Measurements from ENCODE around the gene LIPM.

Gene LIPM

GRCh38 chr10:88854684-88855083 lies 52.2 kb downstream of the LIPM start:
- Histone ChIP-seq H3K27ac (ENCODE audit: low read length) (no peak overlapping the region), H3K4me3 (ENCODE audit: low read depth in 1 of 2, low read length in 2 of 2) (no peak overlapping the region), H3K4me1 (ENCODE audit: insufficient read depth, low read length) (no peaks in the 10 kb centered on the region), H3K27me3 (ENCODE audit: insufficient read depth, low read length, poor library complexity) (no peaks in the 10 kb centered on the region), H3K36me3 (ENCODE audit: insufficient read depth, low read length) (no peaks in the 10 kb centered on the region), H3K4me2 (ENCODE audit: insufficient read depth, low read length) (no peak overlapping the region), H2AFZ (ENCODE audit: low read depth, low read length) (no peak overlapping the region), H4K20me1 (ENCODE audit: insufficient read depth, low read length) (no peaks in the 10 kb centered on the region), H3K9ac (ENCODE audit: low read depth, low read length) (no peak overlapping the region), H3K9me3 (ENCODE audit: insufficient read depth, low read length, severe bottlenecking) (no peaks in the 10 kb centered on the region), H3K79me2 (ENCODE audit: insufficient read depth, low read length) (no peaks in the 10 kb centered on the region)
- DNase-seq (no peak), ATAC-seq (ENCODE audit: insufficient read depth, low read depth) (no peak)
- no peak for TF ChIP-seq EZH2 (IDR thresholded peaks at IDR 0.05; ENCODE audit: borderline replicate concordance, low read depth, low read length, severe bottlenecking)
- no peak for TF ChIP-seq CTCF (IDR thresholded peaks at IDR 0.05; ENCODE audit: borderline replicate concordance, extremely low read depth, low read length, poor library complexity, severe bottlenecking)

GRCh38 chr10:88857831-88858230 lies 55.3 kb downstream of the LIPM start:
- H3K4me2 ChIP-seq (ENCODE audit: insufficient read depth, low read length), result no peak overlapping the region
- no peaks in the 10 kb centered on the region for H3K36me3 ChIP-seq (ENCODE audit: insufficient read depth, low read length)
- TF ChIP-seq CTCF (IDR thresholded peaks at IDR 0.05; ENCODE audit: borderline replicate concordance, extremely low read depth, low read length, poor library complexity, severe bottlenecking) (no peak), EZH2 (IDR thresholded peaks at IDR 0.05; ENCODE audit: borderline replicate concordance, low read depth, low read length, severe bottlenecking) (no peak)
- H3K4me1 ChIP-seq (ENCODE audit: insufficient read depth, low read length), result no peaks in the 10 kb centered on the region
- H3K79me2 ChIP-seq (ENCODE audit: insufficient read depth, low read length), result no peaks in the 10 kb centered on the region
- no peaks in the 10 kb centered on the region for H3K9me3 ChIP-seq (ENCODE audit: insufficient read depth, low read length, severe bottlenecking)
- H3K27ac ChIP-seq (ENCODE audit: low read length), result no peak overlapping the region
- H3K9ac ChIP-seq (ENCODE audit: low read depth, low read length), result no peak overlapping the region
- H3K4me3 ChIP-seq (ENCODE audit: low read depth in 1 of 2, low read length in 2 of 2), result no peak overlapping the region
- H3K27me3 ChIP-seq (ENCODE audit: insufficient read depth, low read length, poor library complexity), result no peaks in the 10 kb centered on the region
- no peak overlapping the region for H2AFZ ChIP-seq (ENCODE audit: low read depth, low read length)
- no peaks in the 10 kb centered on the region for H4K20me1 ChIP-seq (ENCODE audit: insufficient read depth, low read length)
- no peak for ATAC-seq (ENCODE audit: insufficient read depth, low read depth)
- DNase-seq, result no peak

GRCh38 chr10:88858491-88858890 lies 56.0 kb downstream of the LIPM start:
- Histone ChIP-seq H3K9ac (ENCODE audit: low read depth, low read length) (no peak overlapping the region), H3K36me3 (ENCODE audit: insufficient read depth, low read length) (no peaks in the 10 kb centered on the region), H3K27ac (ENCODE audit: low read length) (no peak overlapping the region), H3K4me2 (ENCODE audit: insufficient read depth, low read length) (no peak overlapping the region), H4K20me1 (ENCODE audit: insufficient read depth, low read length) (no peaks in the 10 kb centered on the region), H3K27me3 (ENCODE audit: insufficient read depth, low read length, poor library complexity) (no peaks in the 10 kb centered on the region), H3K4me3 (ENCODE audit: low read depth in 1 of 2, low read length in 2 of 2) (no peak overlapping the region), H3K9me3 (ENCODE audit: insufficient read depth, low read length, severe bottlenecking) (no peaks in the 10 kb centered on the region), H2AFZ (ENCODE audit: low read depth, low read length) (no peak overlapping the region), H3K4me1 (ENCODE audit: insufficient read depth, low read length) (no peaks in the 10 kb centered on the region), H3K79me2 (ENCODE audit: insufficient read depth, low read length) (no peaks in the 10 kb centered on the region)
- DNase-seq (no peak), ATAC-seq (ENCODE audit: insufficient read depth, low read depth) (no peak)
- TF ChIP-seq EZH2 (IDR thresholded peaks at IDR 0.05; ENCODE audit: borderline replicate concordance, low read depth, low read length, severe bottlenecking) (no peak), CTCF (IDR thresholded peaks at IDR 0.05; ENCODE audit: borderline replicate concordance, extremely low read depth, low read length, poor library complexity, severe bottlenecking) (no peak)

- Histone ChIP-seq H3K79me2 (ENCODE audit: insufficient read depth, low read length) (no peaks in the 10 kb centered on the region), H4K20me1 (ENCODE audit: insufficient read depth, low read length) (no peaks in the 10 kb centered on the region), H2AFZ (ENCODE audit: low read depth, low read length) (no peak overlapping the region), H3K36me3 (ENCODE audit: insufficient read depth, low read length) (no peaks in the 10 kb centered on the region), H3K27me3 (ENCODE audit: insufficient read depth, low read length, poor library complexity) (no peaks in the 10 kb centered on the region), H3K4me1 (ENCODE audit: insufficient read depth, low read length) (no peaks in the 10 kb centered on the region), H3K27ac (ENCODE audit: low read length) (no peak overlapping the region), H3K4me3 (ENCODE audit: low read depth in 1 of 2, low read length in 2 of 2) (no peak overlapping the region), H3K4me2 (ENCODE audit: insufficient read depth, low read length) (no peak overlapping the region), H3K9ac (ENCODE audit: low read depth, low read length) (no peak overlapping the region), H3K9me3 (ENCODE audit: insufficient read depth, low read length, severe bottlenecking) (no peaks in the 10 kb centered on the region)
- TF ChIP-seq CTCF (IDR thresholded peaks at IDR 0.05; ENCODE audit: borderline replicate concordance, extremely low read depth, low read length, poor library complexity, severe bottlenecking) (no peak), EZH2 (IDR thresholded peaks at IDR 0.05; ENCODE audit: borderline replicate concordance, low read depth, low read length, severe bottlenecking) (no peak)
- no peak for DNase-seq
- ATAC-seq (ENCODE audit: insufficient read depth, low read depth), result no peak
Observed at GRCh38 chr10:88861036-88861435, 58.5 kb downstream of the LIPM start.
